ENCODE measurements around the gene LENG9. TPM values are rescaled to one million over a fixed set of nuclear protein-coding genes. Genes with fewer than 3 reads are reported as not detected.

Gene LENG9
- total RNA-seq, 1 donor from 2014 or later: 7.2 TPM

GRCh38 chr19:54436031-54436523, 27.5 kb downstream of the LENG9 start:
- ATAC-seq: no peak

GRCh38 chr19:54435551-54436016, 28.0 kb downstream of the LENG9 start:
- no peak for ATAC-seq

GRCh38 chr19:54434873-54435214, 28.7 kb downstream of the LENG9 start:
- ATAC-seq: no peak

GRCh38 chr19:54434112-54434872, 29.3 kb downstream of the LENG9 start:
- ATAC-seq: no peak

GRCh38 chr19:54433697-54434096, 29.9 kb downstream of the LENG9 start:
- ATAC-seq: no peak

- ATAC-seq: peak; percentile 72
These were observed 31.3 kb downstream of the LENG9 start for GRCh38 chr19:54432144-54432738.

- no peak for ATAC-seq
These were observed 32.2 kb downstream of the LENG9 start for GRCh38 chr19:54431255-54431838.

- ATAC-seq: peak; percentile 41
These were observed 33.0 kb downstream of the LENG9 start for GRCh38 chr19:54430306-54431254.

- ATAC-seq: no peak
These were observed 33.9 kb downstream of the LENG9 start for GRCh38 chr19:54429545-54430227.

GRCh38 chr19:54429176-54429495, 34.4 kb downstream of the LENG9 start:
- ATAC-seq: no peak

- ATAC-seq: no peak
These were observed 35.0 kb downstream of the LENG9 start for GRCh38 chr19:54428323-54429175.

- no peak for ATAC-seq
These were observed 36.0 kb downstream of the LENG9 start for GRCh38 chr19:54427586-54427985.

GRCh38 chr19:54426291-54426931, 37.2 kb downstream of the LENG9 start:
- ATAC-seq: no peak

- no peak for ATAC-seq
These were observed 38.2 kb downstream of the LENG9 start for GRCh38 chr19:54425382-54425723.

- ATAC-seq: no peak
These were observed 38.8 kb downstream of the LENG9 start for GRCh38 chr19:54424660-54425381.

GRCh38 chr19:54424201-54424600, 39.4 kb downstream of the LENG9 start:
- no peak for ATAC-seq

- ATAC-seq: no peak
These were observed 41.4 kb downstream of the LENG9 start for GRCh38 chr19:54422136-54422535.

- ATAC-seq: no peak
These were observed 42.1 kb downstream of the LENG9 start for GRCh38 chr19:54421521-54421920.

- ATAC-seq: no peak
These were observed 42.4 kb downstream of the LENG9 start for GRCh38 chr19:54421169-54421516.

Measured in esophagus mucosa (tissue), 1 donor.